GM12878 (cell line): ENCODE results near the gene TRAF2. TPM values are rescaled to one million over a fixed set of nuclear protein-coding genes. Genes with fewer than 3 reads are reported as not detected.

Source experiments
- ATAC-seq: fragments of 200-7000 bp; cut with Tn5 transposase; 3 replicates; pipeline ENCODE4 v1.9.1; 2020; ENCODE audit warnings: mild to moderate bottlenecking, moderate library complexity
- BruUV-seq: library from RNA; stranded (reverse); fragments of 400-500 nt; replicated peaks from 2 replicates; lab custom pipeline; 2021; lab: Mats Ljungman, UMichigan
- CTCF ChIA-PET: fragments of 300-600 bp; sonication (Branson Sonifier 250); formaldehyde crosslinking; extraction: SDS; loops from one replicate; lab custom pipeline; 2021; ENCODE audit warnings: inconsistent platforms; lab: Yijun Ruan, JAX
- POLR2A ChIA-PET: fragments of 350-600 bp; formaldehyde crosslinking; extraction: SDS; loops from one replicate; lab custom pipeline; 2021; ENCODE audit warnings: inconsistent platforms; lab: Charles Lee
- RAD21 ChIA-PET: fragments of 300-600 bp; sonication (Branson Sonifier 250); formaldehyde crosslinking; loops from one replicate; lab custom pipeline; 2023; ENCODE audit warnings: antibody characterized with exemption; ENCODE audit not compliant: unreplicated experiment; lab: Charles Lee
- SMC1A ChIA-PET: fragments of 300-600 bp; sonication (Branson Sonifier 250); formaldehyde crosslinking; loops from one replicate; lab custom pipeline; 2023; ENCODE audit not compliant: unreplicated experiment, uncharacterized antibody; lab: Charles Lee
- DNase-seq: peaks from one replicate; pipeline ENCODE4 v3.0.0-alpha.2; 2011; ENCODE audit warnings: low read depth, low spot score
- FAIRE-seq: peaks from 3 replicates; lab custom pipeline; 2011; peaks lifted over from hg19 to GRCh38; lab: Jason Lieb, UNC
- H2AFZ ChIP-seq: 2 replicates; pipeline ENCODE4 v1.6.0; 2011; ENCODE audit warnings: low read depth, low read length, control low read depth; ENCODE audit not compliant: control insufficient read depth
- H3K27ac ChIP-seq: 2 replicates; pipeline ENCODE4 v1.5.1; 2011; ENCODE audit warnings: control low read depth; ENCODE audit not compliant: control insufficient read depth, insufficient read depth
- H3K27me3 ChIP-seq, 2 experiments: replicated peaks in 1 of 2; 2 replicates each; pipeline versions ENCODE4 v1.6.0 to v1.6.1; 2011; ENCODE audit warnings: low read length in 1 of 2; ENCODE audit not compliant: control insufficient read depth in 2 of 2, insufficient read depth in 2 of 2
- H3K36me3 ChIP-seq, 2 experiments: 2 replicates each; pipeline ENCODE4 v1.5.1; 2011; ENCODE audit warnings: low read length in 1 of 2; ENCODE audit not compliant: control insufficient read depth in 2 of 2, insufficient read depth in 2 of 2
- H3K4me1 ChIP-seq: 2 replicates; pipeline ENCODE4 v1.6.1; 2011; ENCODE audit warnings: mild to moderate bottlenecking, low read length, moderate library complexity, mixed read lengths; ENCODE audit not compliant: control insufficient read depth, insufficient read depth
- H3K4me2 ChIP-seq: 2 replicates; pipeline ENCODE4 v1.6.0; 2011; ENCODE audit warnings: control low read depth; ENCODE audit not compliant: control insufficient read depth, insufficient read depth
- H3K4me3 ChIP-seq: fragments of 200-600 bp; sonication (generic); 2 replicates; pipeline ENCODE4 v1.5.1; 2016
- H3K79me2 ChIP-seq: 2 replicates; pipeline ENCODE4 v1.6.0; 2011; ENCODE audit warnings: low read length; ENCODE audit not compliant: control insufficient read depth, insufficient read depth
- H3K9ac ChIP-seq: 2 replicates; pipeline ENCODE4 v1.8.0; 2011; ENCODE audit warnings: low read length, control low read depth, mixed read lengths; ENCODE audit not compliant: control insufficient read depth, insufficient read depth
- H3K9me3 ChIP-seq: replicated peaks from 3 replicates; pipeline ENCODE4 v1.5.1; 2011; ENCODE audit warnings: mild to moderate bottlenecking, low read length; ENCODE audit not compliant: control insufficient read depth, insufficient read depth
- H4K20me1 ChIP-seq: 2 replicates; pipeline ENCODE4 v1.6.0; 2011; ENCODE audit not compliant: control insufficient read depth, insufficient read depth
- CBX3 ChIP-seq: fragments of 200-600 bp; sonication (generic); IDR thresholded peaks from 2 replicates; pipeline ENCODE4 v1.6.1; 2016; ENCODE audit warnings: low read depth, borderline replicate concordance
- GATAD2B ChIP-seq: fragments of 450-650 bp; conservative IDR thresholded peaks from 2 replicates; pipeline ENCODE4 v1.6.1; 2017; ENCODE audit warnings: low read depth, mild to moderate bottlenecking, moderate library complexity
- IKZF1 ChIP-seq: fragments of 450-650 bp; conservative IDR thresholded peaks from 2 replicates; pipeline ENCODE4 v1.6.1; 2017; ENCODE audit warnings: antibody characterized with exemption, mild to moderate bottlenecking
- MAX ChIP-seq: IDR thresholded peaks from 2 replicates; pipeline ENCODE4 v1.6.1; 2012; ENCODE audit warnings: low read depth, low read length, improper control_type of control experiment
- MEF2B ChIP-seq: fragments of 450-650 bp; IDR thresholded peaks from 2 replicates; pipeline ENCODE4 v1.6.1; 2018; ENCODE audit warnings: mild to moderate bottlenecking, moderate library complexity; ENCODE audit not compliant: partially characterized antibody, poor library complexity, severe bottlenecking
- MLLT1 ChIP-seq: fragments of 450-650 bp; IDR thresholded peaks from 2 replicates; pipeline ENCODE4 v1.6.1; 2016; ENCODE audit warnings: mild to moderate bottlenecking
- NR2F1 ChIP-seq: fragments of 450-650 bp; conservative IDR thresholded peaks from 2 replicates; pipeline ENCODE4 v1.6.1; 2017; ENCODE audit warnings: mild to moderate bottlenecking
- POLR2A ChIP-seq: IDR thresholded peaks from 2 replicates; pipeline ENCODE4 v1.6.1; 2011; ENCODE audit warnings: low read depth, mild to moderate bottlenecking, low read length
- POLR2AphosphoS5 ChIP-seq: IDR thresholded peaks from 2 replicates; pipeline ENCODE4 v1.6.1; 2011; ENCODE audit warnings: mild to moderate bottlenecking, low read length, inconsistent platforms
- RFX5 ChIP-seq: IDR thresholded peaks from 2 replicates; pipeline ENCODE4 v1.6.1; 2011; ENCODE audit warnings: low read depth, low read length, improper control_type of control experiment
- SIN3A ChIP-seq: IDR thresholded peaks from 2 replicates; pipeline ENCODE4 v1.6.1; 2012; ENCODE audit warnings: low read depth, low read length, improper control_type of control experiment
- SMARCA5 ChIP-seq: fragments of 450-650 bp; IDR thresholded peaks from 2 replicates; pipeline ENCODE4 v1.6.1; 2017; ENCODE audit warnings: mild to moderate bottlenecking
- ZNF687 ChIP-seq: fragments of 450-650 bp; IDR thresholded peaks from 2 replicates; pipeline ENCODE4 v1.6.1; 2017; ENCODE audit warnings: mild to moderate bottlenecking, moderate library complexity
- WGBS: methylation state at CpG from one replicate; pipeline ENCODE4 v1.1.6; 2016; ENCODE audit warnings: low lambda C conversion rate; ENCODE audit not compliant: insufficient replicate concordance, insufficient coverage; ENCODE audit errors: missing lambda C conversion rate; 5-methylcytosine and 5-hydroxymethylcytosine counted together
- in situ Hi-C: fragments of 300-500 bp; cut with MboI; formaldehyde crosslinking; loops from 9 replicates; pipeline ENCODE4 v1.14.3; 2018; ENCODE audit warnings: mixed read lengths
- intact Hi-C: fragments of 100-400 bp; cut with micrococcal nuclease; formaldehyde crosslinking; loops from one replicate; pipeline ENCODE4 v1.14.2; 2022; ENCODE audit not compliant: unreplicated experiment
- polyA plus RNA-seq, 11 experiments: library from polyadenylated mRNA; depleted of rRNA in 4 of 11; unstranded in 6 of 11; stranded (reverse) in 5 of 11; fragments of >200 nt; fragmentation: Nextera tagmentation in 4 of 11; fragmentation: Illumina TruSeq in 1 of 11; extraction: Ambion mirVana in 4 of 11; extraction: Trizol in 1 of 11; gene quantifications; 1 replicate in 1 of 11; 2 replicates in 10 of 11; pipeline versions ENCODE4 v1.2.1 to v1.2.3, GENCODE V29; 2011 to 2016; ENCODE audit warnings: inconsistent platforms in 2 of 11, missing spikeins in 2 of 11, low read depth in 1 of 11
- total RNA-seq, 4 experiments: library from RNA; depleted of rRNA in 3 of 4; stranded (reverse); fragments of >200 nt in 3 of 4; fragmentation: Illumina TruSeq in 1 of 4; extraction: Trizol in 1 of 4; gene quantifications; 2 replicates each; pipeline versions ENCODE4 v1.2.1 to v1.2.3, GENCODE V29; 2013 to 2021
- TF ChIP-seq, protein P1 (sequence below): fragments of 450-650 bp; IDR thresholded peaks from 2 replicates; pipeline ENCODE4 v1.6.1; 2017; ENCODE audit warnings: mild to moderate bottlenecking

The TRAF2 gene
- total and polyA plus RNA-seq, 10 of the 15 experiments (the other 5 are each of a cell fraction or from before 2014, with no cell fraction given), result 0.34 to 39.5 (median 18.7) TPM

- H3K4me1 ChIP-seq, result peaks cover 24% of the 10 kb centered on the region
- in situ Hi-C loops, result no loop called here
- H3K4me3 ChIP-seq, result peak overlapping the region; percentile 100
- peaks cover 6% of the 10 kb centered on the region in 2 experiments; a peak in 3 of 4 replicates for H3K36me3 ChIP-seq
- ChIA-PET RAD21 (interaction anchor here (1.7 to 4.4 kb wide), 3 partner anchors 12 to 40 kb away, joined by 5 to 30 read pairs (median 18); no protein-coding TSS in a partner anchor), SMC1A (interaction anchor here (8.0 kb wide), 1 partner anchor 14 kb away, joined by 70 read pairs; no protein-coding TSS in a partner anchor), POLR2A (interaction anchor here (0.5 to 3.5 kb wide), 9 partner anchors 14 to 265 kb away, joined by 3 to 27 read pairs (median 4); partner anchors contain the start of genes C8G and FBXW5), CTCF (interaction anchor here (1.6 to 6.9 kb wide), 7 partner anchors 12 to 120 kb away, joined by 3 to 46 read pairs (median 13); partner anchors contain the start of genes AJM1, C8G and FBXW5)
- H3K9me3 ChIP-seq, result no peaks in the 10 kb centered on the region
- peak overlapping the region; percentile 96 for H3K9ac ChIP-seq
- no peak for FAIRE-seq
- DNase-seq, result no peak
- H3K4me2 ChIP-seq, result peak overlapping the region; percentile 95
- intact Hi-C loops, result loop anchor here (2.0 to 10.0 kb wide), 2 partner anchors 16 to 82 kb away; partner anchors contain the start of gene RABL6
- no peaks in the 10 kb centered on the region; the same call in 1 of the 2 replicates for H4K20me1 ChIP-seq
- WGBS, result under 1% methylated on average over 48 of the region's 76 CpGs
- BruUV-seq, result TSS peak; percentile 80
- H3K79me2 ChIP-seq, result peaks cover 61% of the 10 kb centered on the region
- H3K27me3 ChIP-seq, result no peaks in the 10 kb centered on the region
- peak; percentile 24 for ATAC-seq
- peak overlapping the region; percentile 12 for H2AFZ ChIP-seq
- H3K27ac ChIP-seq, result peak overlapping the region; percentile 98
- TF ChIP-seq RFX5, result no peak
- TF ChIP-seq POLR2A, result peak; percentile 66
- 0 out of 2 replicates have a peak, but pooled peaks have one; percentile 40 for TF ChIP-seq ZNF687
- peak; percentile 58; the same call in 1 of the 2 replicates for TF ChIP-seq POLR2AphosphoS5
- peak; percentile 58 for TF ChIP-seq NR2F1
- TF ChIP-seq MAX, result peak; percentile 12; the same call in 1 of the 2 replicates
- TF ChIP-seq MEF2B, result no peak
- no peak for TF ChIP-seq CBX3
- TF ChIP-seq MLLT1, result 0 out of 2 replicates have a peak, but pooled peaks have one; percentile 17
- peak; percentile 40; the same call in 1 of the 2 replicates for TF ChIP-seq SMARCA5
- peak; percentile 85 for TF ChIP-seq GATAD2B
- TF ChIP-seq SIN3A, result peak; percentile 54
- TF ChIP-seq IKZF1, result peak; percentile 21
- TF ChIP-seq, protein P1, sequence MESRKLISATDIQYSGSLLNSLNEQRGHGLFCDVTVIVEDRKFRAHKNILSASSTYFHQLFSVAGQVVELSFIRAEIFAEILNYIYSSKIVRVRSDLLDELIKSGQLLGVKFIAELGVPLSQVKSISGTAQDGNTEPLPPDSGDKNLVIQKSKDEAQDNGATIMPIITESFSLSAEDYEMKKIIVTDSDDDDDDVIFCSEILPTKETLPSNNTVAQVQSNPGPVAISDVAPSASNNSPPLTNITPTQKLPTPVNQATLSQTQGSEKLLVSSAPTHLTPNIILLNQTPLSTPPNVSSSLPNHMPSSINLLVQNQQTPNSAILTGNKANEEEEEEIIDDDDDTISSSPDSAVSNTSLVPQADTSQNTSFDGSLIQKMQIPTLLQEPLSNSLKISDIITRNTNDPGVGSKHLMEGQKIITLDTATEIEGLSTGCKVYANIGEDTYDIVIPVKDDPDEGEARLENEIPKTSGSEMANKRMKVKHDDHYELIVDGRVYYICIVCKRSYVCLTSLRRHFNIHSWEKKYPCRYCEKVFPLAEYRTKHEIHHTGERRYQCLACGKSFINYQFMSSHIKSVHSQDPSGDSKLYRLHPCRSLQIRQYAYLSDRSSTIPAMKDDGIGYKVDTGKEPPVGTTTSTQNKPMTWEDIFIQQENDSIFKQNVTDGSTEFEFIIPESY, result no peak
These were observed 588 bp downstream of the TRAF2 start for GRCh38 chr9:136886610-136887597.
